ENCODE results near the gene PPL.

PPL gene

GRCh38 chr16:4865231-4865860 lies 71.6 kb downstream of the PPL start:
- Histone ChIP-seq H2AFZ (ENCODE audit: low read length) (no peak overlapping the region), H3K79me2 (ENCODE audit: insufficient read depth, low read length) (peaks cover 27% of the 10 kb centered on the region), H3F3A (ENCODE audit: insufficient read depth, low read length) (no peaks in the 10 kb centered on the region), H3K27me3 (ENCODE audit: insufficient read depth, low read length) (no peaks in the 10 kb centered on the region), H3K9ac (ENCODE audit: low read length) (no peak overlapping the region), H4K20me1 (ENCODE audit: insufficient read depth, low read length) (no peaks in the 10 kb centered on the region), H3K4me3 (ENCODE audit: low read depth, low read length, poor library complexity, severe bottlenecking) (no peak overlapping the region), H3K4me2 (ENCODE audit: low read length) (no peak overlapping the region), H3K9me2 (ENCODE audit: low read depth, low read length) (no peaks in the 10 kb centered on the region), H3K27ac (ENCODE audit: low read depth, low read length, poor library complexity, severe bottlenecking) (no peak overlapping the region), H3K9me3 (ENCODE audit: low read length) (no peaks in the 10 kb centered on the region), H3K4me1 (ENCODE audit: insufficient read depth, low read length, severe bottlenecking) (no peaks in the 10 kb centered on the region), H3K36me3 (ENCODE audit: insufficient read depth, low read length) (peaks cover 66% of the 10 kb centered on the region)
- TF ChIP-seq EZH2 (IDR thresholded peaks at IDR 0.05; ENCODE audit: borderline replicate concordance, low read length), result no peak
- no peak for TF ChIP-seq CTCF (IDR thresholded peaks at IDR 0.05; ENCODE audit: low read length)

- no peak overlapping the region for H3K4me2 ChIP-seq (ENCODE audit: low read length)
- H3F3A ChIP-seq (ENCODE audit: insufficient read depth, low read length), result no peaks in the 10 kb centered on the region
- H3K4me1 ChIP-seq (ENCODE audit: insufficient read depth, low read length, severe bottlenecking), result no peaks in the 10 kb centered on the region
- H3K36me3 ChIP-seq (ENCODE audit: insufficient read depth, low read length), result peaks cover 66% of the 10 kb centered on the region
- no peak overlapping the region for H3K27ac ChIP-seq (ENCODE audit: low read depth, low read length, poor library complexity, severe bottlenecking)
- no peaks in the 10 kb centered on the region for H3K9me3 ChIP-seq (ENCODE audit: low read length)
- H4K20me1 ChIP-seq (ENCODE audit: insufficient read depth, low read length), result no peaks in the 10 kb centered on the region
- no peaks in the 10 kb centered on the region for H3K9me2 ChIP-seq (ENCODE audit: low read depth, low read length)
- H3K9ac ChIP-seq (ENCODE audit: low read length), result no peak overlapping the region
- H2AFZ ChIP-seq (ENCODE audit: low read length), result no peak overlapping the region
- no peaks in the 10 kb centered on the region for H3K27me3 ChIP-seq (ENCODE audit: insufficient read depth, low read length)
- no peak for TF ChIP-seq EZH2 (IDR thresholded peaks at IDR 0.05; ENCODE audit: borderline replicate concordance, low read length)
- TF ChIP-seq CTCF (IDR thresholded peaks at IDR 0.05; ENCODE audit: low read length), result no peak
- peaks cover 27% of the 10 kb centered on the region for H3K79me2 ChIP-seq (ENCODE audit: insufficient read depth, low read length)
- H3K4me3 ChIP-seq (ENCODE audit: low read depth, low read length, poor library complexity, severe bottlenecking), result no peak overlapping the region
These were observed 72.2 kb downstream of the PPL start for GRCh38 chr16:4864728-4865127.

GRCh38 chr16:4862639-4863038 lies 74.3 kb downstream of the PPL start:
- no peak overlapping the region for H3K4me2 ChIP-seq (ENCODE audit: low read length)
- H3K9ac ChIP-seq (ENCODE audit: low read length), result no peak overlapping the region
- H3K4me1 ChIP-seq (ENCODE audit: insufficient read depth, low read length, severe bottlenecking), result no peaks in the 10 kb centered on the region
- H3F3A ChIP-seq (ENCODE audit: insufficient read depth, low read length), result no peaks in the 10 kb centered on the region
- peaks cover 67% of the 10 kb centered on the region for H3K36me3 ChIP-seq (ENCODE audit: insufficient read depth, low read length)
- no peak overlapping the region for H2AFZ ChIP-seq (ENCODE audit: low read length)
- H4K20me1 ChIP-seq (ENCODE audit: insufficient read depth, low read length), result no peaks in the 10 kb centered on the region
- no peak overlapping the region for H3K4me3 ChIP-seq (ENCODE audit: low read depth, low read length, poor library complexity, severe bottlenecking)
- no peak overlapping the region for H3K27ac ChIP-seq (ENCODE audit: low read depth, low read length, poor library complexity, severe bottlenecking)
- TF ChIP-seq EZH2 (IDR thresholded peaks at IDR 0.05; ENCODE audit: borderline replicate concordance, low read length) (no peak), CTCF (IDR thresholded peaks at IDR 0.05; ENCODE audit: low read length) (no peak)
- no peaks in the 10 kb centered on the region for H3K9me3 ChIP-seq (ENCODE audit: low read length)
- H3K79me2 ChIP-seq (ENCODE audit: insufficient read depth, low read length), result peaks cover 27% of the 10 kb centered on the region
- H3K27me3 ChIP-seq (ENCODE audit: insufficient read depth, low read length), result no peaks in the 10 kb centered on the region
- no peaks in the 10 kb centered on the region for H3K9me2 ChIP-seq (ENCODE audit: low read depth, low read length)

All from OCI-LY1 (cell line).